GM18907 (cell line): Measurements from ENCODE around the gene LRRC4C.

Experiments used
- ATAC-seq: cut with Tn5 transposase; IDR thresholded peaks from one replicate; pipeline ENCODE4 v1.9.1; 2021; ENCODE audit warnings: mild to moderate bottlenecking, moderate library complexity; ENCODE audit not compliant: unreplicated experiment

The LRRC4C gene

DNA sequence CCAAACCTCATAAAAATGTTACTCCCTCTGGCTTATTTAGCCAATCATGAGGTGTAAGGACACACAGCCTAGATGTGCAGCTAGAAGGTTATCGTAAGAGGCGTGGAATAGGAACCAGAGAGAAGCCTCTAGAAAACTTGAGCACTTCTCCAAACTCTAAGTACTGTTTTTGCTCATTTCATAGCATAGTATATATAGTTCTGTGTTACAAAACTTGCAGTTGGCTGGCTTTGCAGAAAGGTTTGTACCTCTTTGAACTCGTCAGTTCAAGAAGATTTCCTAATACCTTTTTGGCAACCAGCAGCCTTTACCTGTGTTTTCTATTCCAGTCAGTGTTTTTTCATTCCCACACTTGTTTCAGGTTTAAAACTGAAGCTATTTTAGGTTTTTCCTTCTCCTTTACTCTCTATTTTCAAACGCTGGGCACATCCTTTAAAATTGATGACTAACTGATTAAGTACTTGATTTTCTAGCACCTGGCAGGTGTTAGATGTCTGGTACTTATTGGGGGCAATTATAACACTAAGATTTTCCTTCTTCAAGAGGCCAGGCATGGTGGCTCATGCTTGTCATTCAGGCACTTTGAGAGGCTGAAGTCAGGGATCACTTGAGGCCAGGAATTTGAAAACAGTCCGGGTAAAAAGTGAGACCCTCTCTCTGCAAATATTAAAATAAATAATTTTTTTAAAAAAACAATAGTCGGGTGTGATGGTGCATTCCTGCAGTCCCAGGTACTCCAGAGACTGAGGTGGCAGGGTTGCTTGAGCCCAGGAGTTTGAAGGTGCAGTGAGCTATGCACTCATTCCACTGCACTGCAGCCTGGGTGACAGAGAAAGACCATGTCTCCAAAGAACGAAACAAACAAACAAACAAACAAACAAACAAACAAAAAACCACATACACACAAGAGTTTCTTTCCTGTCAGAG is 125.2 kb downstream of the LRRC4C start:
- ATAC-seq: no peak

DNA sequence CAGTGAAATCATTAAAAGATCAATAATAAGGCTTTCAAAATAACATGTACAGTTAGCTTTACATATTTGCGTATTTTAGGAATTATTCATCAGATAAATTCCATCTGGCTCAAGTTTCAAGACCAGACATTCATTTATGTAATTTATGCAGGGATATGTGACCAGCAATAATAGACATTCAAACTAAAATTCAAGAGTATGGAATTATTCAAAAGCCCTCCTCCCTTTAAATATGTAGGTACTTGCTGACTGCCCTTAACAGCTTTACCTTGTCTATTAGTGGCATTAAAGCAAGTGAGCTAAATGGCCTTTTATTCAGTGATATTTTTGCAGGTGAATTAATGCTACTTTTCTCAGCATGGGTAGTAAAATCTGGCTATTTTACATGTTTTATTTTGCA is 126.1 kb downstream of the LRRC4C start:
- no peak for ATAC-seq

DNA sequence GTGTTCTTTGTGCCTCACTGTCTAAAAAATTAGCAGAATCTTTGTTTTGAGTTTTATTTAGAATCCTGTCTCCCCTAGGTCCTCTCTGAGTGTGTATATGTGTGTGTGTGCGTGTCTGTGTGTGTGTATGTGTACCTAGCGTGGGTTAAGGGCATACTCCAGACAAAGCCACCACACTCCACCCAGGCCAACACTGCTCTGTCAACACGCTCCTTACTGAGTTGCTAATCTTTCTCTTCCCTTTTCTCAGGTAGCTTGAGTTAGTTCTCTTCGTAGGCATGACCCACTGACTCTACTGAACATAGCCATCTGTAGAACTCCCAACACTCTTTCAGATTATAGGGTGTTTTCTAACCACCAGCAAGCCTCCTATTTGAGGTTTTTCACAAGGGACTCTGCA is 131.1 kb downstream of the LRRC4C start:
- ATAC-seq: no peak

DNA sequence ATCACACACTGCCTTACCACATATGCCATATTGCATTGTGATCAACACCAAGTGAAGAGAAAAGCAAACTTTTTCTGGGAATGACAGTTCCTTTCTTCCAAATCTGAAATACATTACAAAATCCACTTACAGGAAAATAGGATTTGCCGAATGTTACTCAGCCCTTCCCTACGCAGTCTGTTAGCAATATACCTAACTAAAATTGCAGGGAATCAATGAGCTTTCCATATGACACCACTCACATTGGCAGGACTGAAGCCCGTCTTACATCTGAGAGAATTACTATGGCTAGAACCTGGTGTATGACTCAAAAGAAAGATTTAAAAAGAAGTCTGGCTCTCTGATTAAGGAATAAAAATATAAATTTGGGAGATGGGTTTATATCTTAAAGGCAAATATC is 136.0 kb downstream of the LRRC4C start:
- no peak for ATAC-seq

DNA sequence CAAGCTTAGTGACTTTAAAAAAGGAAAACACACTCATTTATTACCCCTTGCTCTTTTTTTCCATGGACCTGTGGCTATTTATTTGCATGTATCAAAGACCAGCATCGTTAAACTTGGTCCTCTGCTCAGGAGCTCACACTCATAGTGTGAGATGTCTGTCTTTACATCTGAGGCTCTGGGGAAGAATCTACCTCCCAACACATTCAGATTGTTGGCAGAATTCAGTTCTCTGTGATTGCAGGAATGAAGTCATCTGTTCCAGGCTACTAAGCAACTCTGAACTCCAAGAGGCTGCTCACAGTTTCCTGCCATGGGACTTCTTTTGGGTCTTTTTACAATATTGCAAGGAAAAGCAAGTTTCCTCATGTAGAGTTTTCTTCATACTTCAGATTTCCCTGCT is 138.8 kb downstream of the LRRC4C start:
- ATAC-seq: no peak

DNA sequence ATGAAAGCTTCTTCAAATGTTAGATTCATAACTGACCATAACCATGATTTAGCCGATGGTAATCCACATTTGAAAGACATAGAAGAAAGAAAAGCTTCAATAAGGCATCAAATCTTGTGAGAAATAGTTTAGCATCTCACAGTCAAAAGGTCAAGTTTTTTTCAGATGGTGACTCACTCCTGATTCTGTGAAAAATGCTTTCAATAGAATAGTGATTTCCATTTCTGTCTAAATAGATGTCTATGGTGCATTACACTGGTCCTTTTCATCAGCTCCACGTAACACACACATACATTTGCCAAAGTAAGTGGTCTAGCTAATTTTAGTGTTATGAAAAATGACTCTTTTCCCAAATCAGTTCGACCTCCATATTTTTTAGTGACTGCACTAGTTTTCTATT is 139.2 kb downstream of the LRRC4C start:
- no peak for ATAC-seq

DNA sequence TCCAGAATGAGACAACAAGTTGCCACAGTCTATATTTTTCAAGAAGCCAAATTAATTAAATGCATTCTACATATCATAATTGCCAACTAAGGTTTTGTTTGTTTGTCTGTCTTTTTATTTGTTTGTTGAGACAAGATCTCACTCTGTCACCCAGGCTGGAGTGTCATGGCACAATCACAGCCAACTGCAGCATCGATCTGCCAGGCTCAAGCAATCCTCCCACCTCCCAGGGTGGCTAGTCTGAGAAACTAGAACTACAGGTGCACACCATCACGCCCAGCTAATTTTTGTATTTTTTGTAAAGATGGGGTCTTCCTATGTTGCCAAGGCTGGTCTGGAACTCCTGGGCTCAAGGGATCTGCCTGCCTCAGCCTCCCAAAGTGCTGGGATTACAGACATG is 140.0 kb downstream of the LRRC4C start:
- ATAC-seq: no peak

DNA sequence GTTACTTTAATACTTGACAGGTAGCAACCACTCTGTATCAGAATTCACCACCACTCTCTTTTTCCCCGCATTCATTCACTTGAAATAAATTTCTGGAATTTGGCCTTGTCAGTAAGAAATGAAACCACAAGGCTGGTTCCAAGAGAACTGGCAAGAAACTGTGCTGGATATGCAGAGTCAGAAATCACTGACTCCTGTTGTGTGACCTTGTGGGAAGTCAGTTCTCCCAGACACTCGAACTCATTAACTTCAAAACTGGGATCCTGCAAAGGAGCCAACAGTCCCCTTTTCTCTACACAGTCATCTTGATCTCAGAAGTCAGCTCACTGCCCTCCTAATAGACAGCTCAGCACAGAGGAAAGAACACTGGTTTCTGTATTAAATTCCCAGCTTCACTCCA is 142.7 kb downstream of the LRRC4C start:
- ATAC-seq: no peak

DNA sequence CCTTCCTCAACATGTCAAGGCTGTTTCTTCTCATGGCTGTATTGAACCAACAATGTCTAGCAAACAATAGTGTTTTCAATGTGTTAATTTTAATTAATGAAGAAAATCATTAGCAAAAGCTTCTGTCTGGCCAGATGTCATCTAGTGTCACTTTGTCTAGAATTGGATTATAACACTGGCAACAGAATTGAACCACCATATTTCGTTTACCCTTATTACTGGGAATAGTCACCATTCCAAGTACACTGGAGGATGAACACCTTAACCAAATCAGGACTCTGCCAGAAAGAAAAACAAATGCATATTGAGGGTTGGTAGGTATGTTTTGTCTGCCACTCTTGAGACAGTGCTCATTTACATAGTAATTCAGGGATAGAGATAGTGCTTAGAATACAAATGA is 146.2 kb downstream of the LRRC4C start:
- no peak for ATAC-seq

DNA sequence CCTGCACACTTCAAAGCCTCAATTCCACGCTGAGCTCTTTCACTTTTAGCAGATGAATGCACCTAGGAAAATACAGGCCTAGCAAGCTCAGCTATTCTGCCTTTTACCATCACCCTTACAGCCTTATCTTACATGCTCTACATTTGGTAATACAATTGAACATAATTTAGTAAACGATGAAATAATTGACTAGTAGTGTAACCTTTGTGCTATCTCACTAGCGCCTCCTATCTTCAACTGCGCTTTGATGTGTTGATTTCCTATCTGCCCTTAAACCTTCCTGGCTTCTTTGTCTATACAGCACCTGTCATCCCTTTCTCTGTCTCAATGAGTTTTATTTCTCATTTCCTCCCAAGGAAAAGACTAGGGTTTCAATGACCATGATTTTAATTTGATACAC is 149.7 kb downstream of the LRRC4C start:
- no peak for ATAC-seq

DNA sequence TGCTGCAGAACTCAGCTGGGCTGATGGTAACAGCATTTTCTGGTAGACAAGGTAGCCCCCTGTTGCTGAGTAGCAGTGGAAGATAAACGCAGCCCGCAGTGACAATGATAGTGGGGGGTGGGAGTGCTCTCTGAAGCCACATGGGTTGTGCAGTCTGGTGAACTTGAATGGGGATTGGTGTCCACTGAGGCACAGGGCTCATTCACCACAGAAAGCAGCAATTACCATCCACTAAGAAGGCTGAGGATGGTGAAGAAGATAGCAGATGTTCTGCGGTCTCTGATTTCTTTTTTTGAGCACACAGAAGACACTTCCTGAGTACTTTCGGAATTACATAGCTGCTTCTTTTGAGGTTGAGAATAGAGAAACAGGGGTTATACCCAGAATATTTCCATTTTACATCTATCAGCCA is 150.3 kb downstream of the LRRC4C start:
- ATAC-seq: peak; percentile 66

DNA sequence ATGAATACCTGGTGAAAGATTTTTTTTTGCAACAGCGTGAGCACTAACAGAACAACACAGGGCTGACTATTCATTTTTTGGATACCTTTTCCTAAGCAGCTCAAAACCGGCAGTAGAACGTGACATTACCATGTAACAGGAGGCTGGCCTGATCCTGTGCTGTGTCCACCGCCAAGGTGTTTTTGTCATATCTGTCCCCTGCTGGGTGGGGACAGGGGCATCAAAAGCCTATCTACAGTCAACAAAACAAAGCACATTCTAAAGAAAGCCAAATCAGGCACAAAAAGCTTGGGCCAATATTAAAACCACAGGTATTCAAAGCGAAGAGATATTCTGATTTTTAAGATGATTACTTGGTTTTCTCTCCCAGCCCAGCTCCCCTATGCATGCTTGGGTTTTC is 151.2 kb downstream of the LRRC4C start:
- no peak for ATAC-seq

DNA sequence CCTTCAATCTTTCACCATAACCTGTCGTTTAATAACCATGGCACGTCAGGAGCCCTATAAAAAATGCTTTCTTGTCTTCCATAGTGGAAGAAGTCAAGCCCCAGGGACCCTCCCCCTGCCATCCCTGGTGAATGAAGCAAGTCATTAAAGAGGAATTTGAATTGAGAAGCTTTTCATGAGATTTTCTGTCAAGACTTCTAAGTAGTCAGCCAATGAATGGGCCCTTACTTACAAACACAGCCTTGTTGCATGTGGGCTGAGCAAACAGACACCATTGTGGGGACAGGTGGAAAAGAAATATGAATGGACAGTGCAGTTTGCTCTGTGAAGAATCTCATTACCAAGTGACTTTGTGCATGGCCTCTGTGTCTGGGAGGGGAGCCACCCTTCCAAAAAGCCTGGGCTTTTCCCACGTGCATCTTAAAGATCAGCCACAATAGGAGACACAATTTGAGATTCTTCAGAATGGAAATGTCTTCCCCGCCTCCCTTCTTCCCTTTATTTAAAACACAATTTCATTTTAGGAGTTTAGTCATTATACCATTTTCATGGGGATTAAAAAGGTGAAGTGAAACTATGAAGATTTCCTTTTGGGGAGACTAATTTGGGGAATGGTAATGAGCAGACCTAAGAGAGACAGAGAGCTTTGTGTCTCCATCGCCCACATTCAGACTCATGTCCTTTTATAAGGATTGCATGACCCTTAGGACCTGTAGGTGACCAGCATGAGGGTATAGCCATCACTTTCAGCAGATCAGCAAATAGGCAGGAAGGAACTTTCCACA is 152.0 kb downstream of the LRRC4C start:
- ATAC-seq: no peak

DNA sequence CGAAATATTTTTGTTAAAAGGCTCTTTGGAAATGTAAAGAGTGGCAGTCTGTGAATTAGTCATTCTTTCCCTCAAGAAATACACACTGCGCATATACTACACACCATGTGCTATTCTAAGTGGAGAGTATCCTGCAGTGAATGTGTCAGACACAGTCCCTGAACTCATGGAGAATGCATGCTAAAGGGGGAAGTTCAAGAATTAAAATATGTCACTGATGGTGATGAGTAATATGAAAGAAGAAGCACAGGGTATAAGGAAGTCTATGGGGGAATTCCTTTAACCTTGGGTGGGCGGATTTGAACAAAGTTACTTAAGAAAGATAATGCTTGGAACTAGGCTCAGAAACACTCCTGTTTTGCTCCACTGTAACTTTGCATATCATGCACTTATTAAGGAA is 153.0 kb downstream of the LRRC4C start:
- no peak for ATAC-seq

DNA sequence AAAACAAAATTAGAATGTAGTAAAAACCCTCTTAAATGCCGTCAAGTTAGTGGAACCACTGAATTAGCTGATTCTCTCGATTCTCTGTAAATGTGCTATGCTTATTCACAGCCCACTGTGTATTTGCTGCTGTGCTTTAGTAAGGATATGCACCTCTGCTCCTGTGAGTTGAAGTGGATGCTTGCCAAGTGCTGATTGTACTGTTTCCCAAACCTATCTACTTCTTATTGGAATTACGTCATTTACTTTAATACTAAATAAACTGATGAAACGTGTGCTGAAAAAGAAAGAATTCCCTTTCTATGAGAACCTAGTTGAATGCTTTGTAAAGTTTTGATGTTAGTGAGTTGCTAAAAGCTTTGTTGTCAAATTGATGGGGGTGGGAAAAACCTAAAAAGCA is 158.4 kb downstream of the LRRC4C start:
- ATAC-seq: no peak

DNA sequence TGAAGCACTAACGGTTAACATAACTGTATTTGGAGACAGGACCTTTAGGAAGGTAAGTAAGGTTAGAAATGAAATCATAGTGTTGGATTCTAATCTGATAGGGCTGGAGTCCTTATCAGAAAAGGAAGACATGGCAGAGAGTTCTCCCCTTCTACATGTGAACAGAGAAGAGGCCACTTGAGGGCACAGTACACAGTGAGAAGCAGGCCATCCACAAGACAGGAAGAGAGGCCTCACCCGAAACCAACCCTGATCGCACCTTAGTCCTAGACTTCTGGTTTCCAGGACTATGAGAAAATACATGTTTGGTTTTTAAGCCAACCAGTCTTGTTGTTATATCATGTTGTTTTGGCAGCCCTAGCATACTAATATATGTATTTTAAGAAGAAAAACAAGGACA is 170.0 kb downstream of the LRRC4C start:
- ATAC-seq: no peak

DNA sequence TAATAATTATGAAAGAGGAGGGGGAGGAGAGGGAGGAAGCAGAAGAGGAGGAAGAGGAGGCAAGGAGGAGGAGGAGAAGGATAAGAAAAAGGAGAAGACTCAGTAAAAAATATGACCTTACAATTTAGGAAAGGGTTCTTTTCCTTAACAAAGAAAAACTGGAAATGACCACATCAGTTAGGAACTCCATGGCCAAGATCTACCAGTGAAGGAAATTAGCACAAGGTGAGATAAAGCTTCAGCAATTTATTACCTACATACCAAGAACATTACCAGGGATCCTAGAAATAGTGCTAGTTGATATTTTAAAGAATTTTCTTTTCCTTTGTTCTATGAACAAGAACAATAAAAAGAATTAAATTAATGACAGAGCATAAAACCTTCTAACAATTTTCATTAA is 172.7 kb downstream of the LRRC4C start:
- ATAC-seq: no peak

DNA sequence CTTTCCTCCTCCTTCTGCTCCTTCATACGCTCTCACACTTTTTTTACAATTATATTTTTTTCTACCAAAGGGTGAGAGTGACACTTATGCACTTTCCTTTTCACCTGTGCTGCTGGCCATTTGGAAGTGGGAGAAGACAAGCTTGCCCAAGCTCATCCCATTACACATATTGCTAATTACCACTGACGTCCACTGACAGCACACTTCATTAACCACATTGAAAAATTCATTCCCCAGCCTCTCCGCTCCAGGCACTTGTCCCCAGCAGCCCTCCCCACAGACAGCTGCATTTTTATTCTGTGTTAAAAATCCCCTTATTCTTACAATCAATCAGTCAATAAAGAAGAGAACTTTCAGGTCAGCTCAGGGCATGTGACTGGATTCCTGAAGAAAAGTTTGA is 175.1 kb downstream of the LRRC4C start:
- no peak for ATAC-seq

DNA sequence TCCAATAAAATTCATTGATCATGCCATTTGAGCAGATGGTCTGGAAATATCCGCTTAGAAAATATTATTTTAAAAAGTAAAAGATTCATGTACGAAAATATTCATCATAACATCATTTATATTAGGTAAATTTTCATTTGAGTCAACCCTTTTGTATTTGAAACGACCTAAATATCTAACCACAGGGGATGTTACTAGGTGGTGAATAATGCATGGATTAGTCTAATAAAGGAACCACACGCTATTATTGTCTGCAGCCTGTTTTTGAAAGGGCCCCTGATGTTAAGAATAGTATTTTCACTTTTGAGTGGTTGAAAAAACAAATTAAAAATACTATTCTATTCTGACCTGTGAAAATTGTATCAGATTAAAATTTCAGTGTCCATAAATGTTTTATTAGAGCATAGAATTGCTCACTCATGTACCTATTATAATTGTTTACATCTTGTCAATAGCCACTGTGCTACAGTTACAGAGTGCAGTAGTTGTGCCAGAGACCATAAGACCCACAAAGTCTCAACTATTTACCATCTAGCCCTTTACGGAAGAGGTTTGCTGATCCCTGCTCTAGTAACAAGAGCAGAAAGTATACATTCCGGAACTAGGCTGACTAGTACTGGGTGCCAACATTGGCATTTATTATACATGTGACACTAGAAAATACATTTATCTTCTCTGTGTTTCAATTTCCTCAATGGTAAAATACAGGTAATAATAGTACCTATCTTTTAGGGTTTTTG is 176.1 kb downstream of the LRRC4C start:
- no peak for ATAC-seq

DNA sequence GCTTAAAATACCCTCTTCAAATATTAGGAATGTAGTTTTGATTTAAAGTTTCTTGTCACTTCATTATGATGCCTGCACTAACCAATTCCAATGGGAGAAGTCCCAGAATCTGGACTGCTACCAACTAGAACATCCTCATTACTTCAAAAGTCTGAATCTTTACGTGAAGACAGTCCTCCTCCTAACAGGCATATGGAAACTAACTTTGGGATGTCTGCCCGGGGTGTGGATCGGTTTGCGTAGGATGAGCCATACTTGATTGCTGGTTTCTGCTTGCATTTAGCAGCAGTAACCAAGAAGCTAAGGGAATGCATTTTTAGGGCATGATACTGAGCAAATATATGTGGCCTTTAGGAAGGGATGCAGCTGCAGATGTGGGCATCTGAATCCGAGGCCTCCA is 177.1 kb downstream of the LRRC4C start:
- no peak for ATAC-seq

DNA sequence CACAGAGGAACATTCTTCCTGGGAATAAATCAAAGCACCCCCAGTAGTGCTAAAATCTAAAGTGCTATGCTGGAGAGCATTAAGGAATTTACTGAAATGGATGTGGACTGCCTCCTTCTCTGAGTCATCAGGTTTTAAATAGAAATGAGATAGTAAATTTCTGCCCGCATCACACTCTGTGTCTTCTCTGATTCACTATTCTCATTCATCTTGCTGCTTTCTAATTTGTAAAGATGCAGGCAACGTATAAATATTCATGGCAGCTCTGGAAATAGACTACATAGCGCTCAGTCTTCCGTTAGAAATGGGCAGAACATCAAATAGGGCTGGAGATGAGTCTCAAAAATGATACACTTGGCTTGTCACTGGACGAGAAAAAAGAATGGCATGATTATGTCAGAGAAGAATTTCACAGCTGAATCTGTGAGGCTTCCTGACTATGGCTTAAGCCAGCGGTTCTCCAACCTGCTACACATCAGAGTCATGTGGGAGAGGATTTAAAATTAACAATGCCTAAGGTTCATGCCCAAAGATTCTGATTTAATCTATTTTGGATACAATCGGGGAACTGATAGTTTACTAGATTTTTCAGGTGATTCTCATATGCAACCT is 178.2 kb downstream of the LRRC4C start:
- ATAC-seq: no peak
